Esophagus muscularis mucosa (tissue), 4 donors: Measurements from ENCODE around the gene BMX. TPM values are rescaled to one million over a fixed set of nuclear protein-coding genes. Genes with fewer than 3 reads are reported as not detected.

ENCODE experiments used
- DNase-seq: peaks from one replicate; pipeline ENCODE4 v3.0.0-alpha.2; 2017; ENCODE audit errors: extremely low spot score
- H3K27ac ChIP-seq, 4 donors: fragments of 200-600 bp; sonication (generic); replicated peaks in 1 of 4; 1 replicate in 3 of 4; 2 replicates in 1 of 4; pipeline ENCODE4 v1.5.1; 2016 to 2019; ENCODE audit warnings: mild to moderate bottlenecking in 1 of 4
- H3K27me3 ChIP-seq, 4 donors: fragments of 200-600 bp; sonication (generic); one replicate each; pipeline versions ENCODE4 v1.5.1 to v1.6.0; 2016 to 2019
- H3K36me3 ChIP-seq, 4 donors: fragments of 200-600 bp; sonication (generic); one replicate each; pipeline ENCODE4 v1.5.1; 2016 to 2019
- H3K4me1 ChIP-seq, 4 donors: fragments of 200-600 bp; sonication (generic); one replicate each; pipeline ENCODE4 v1.5.1; 2016 to 2019
- H3K4me3 ChIP-seq, 4 donors: fragments of 200-600 bp; sonication (generic); 1 replicate in 2 of 4; 2 replicates in 2 of 4; pipeline ENCODE4 v1.5.1; 2016 to 2019; ENCODE audit warnings: mild to moderate bottlenecking in 4 of 4, moderate library complexity in 1 of 4
- H3K9me3 ChIP-seq, 4 donors: fragments of 200-600 bp; sonication (generic); 1 replicate in 3 of 4; 2 replicates in 1 of 4; pipeline ENCODE4 v1.5.1; 2016 to 2019
- CTCF ChIP-seq, 3 experiments: fragments of 200-600 bp in 2 of 3; fragments of 450-650 bp in 1 of 3; sonication (generic) in 2 of 3; IDR thresholded peaks; one replicate each; pipeline ENCODE4 v1.5.1; 2017 to 2019; ENCODE audit warnings: antibody characterized with exemption in 3 of 3, mild to moderate bottlenecking in 2 of 3, moderate library complexity in 1 of 3
- EP300 ChIP-seq: sonication (generic); formaldehyde crosslinking; IDR thresholded peaks from one replicate; pipeline ENCODE4 v1.6.1; 2017; ENCODE audit warnings: antibody characterized with exemption
- POLR2A ChIP-seq: fragments of 450-650 bp; IDR thresholded peaks from one replicate; pipeline ENCODE4 v1.6.1; 2017; ENCODE audit warnings: antibody characterized with exemption, moderate library complexity, mild to moderate bottlenecking, low read depth
- POLR2AphosphoS5 ChIP-seq, 2 donors: sonication (generic); formaldehyde crosslinking; IDR thresholded peaks; one replicate each; pipeline ENCODE4 v1.6.1; 2017; ENCODE audit warnings: antibody characterized with exemption in 2 of 2
- WGBS: methylation state at CpG from one replicate; pipeline ENCODE4 v1.1.5; 2018; 5-methylcytosine and 5-hydroxymethylcytosine counted together
- intact Hi-C: fragments of 100-400 bp; cut with DNase I; formaldehyde crosslinking; loops from one replicate; pipeline ENCODE4 v1.15.1; 2023
- total RNA-seq, 4 donors: library from RNA; depleted of rRNA; stranded (reverse); fragments of >200 nt; gene quantifications; one replicate each; pipeline versions ENCODE4 v1.1.0 to v1.2.1, GENCODE V29; 2016

Gene BMX
- total RNA-seq, 4 donors from 2014 or later = 2.0 to 2.9 (median 2.7) TPM

GRCh38 chrX:15505101-15505500 lies 4.5 kb downstream of the BMX start:
- Histone ChIP-seq H3K36me3 (no peaks in the 10 kb centered on the region), H3K27ac (no peak overlapping the region), H3K4me3 (no peak overlapping the region), H3K27me3 (no peaks in the 10 kb centered on the region), H3K9me3 (no peaks in the 10 kb centered on the region), H3K4me1 (no peaks in the 10 kb centered on the region)
- no peak for DNase-seq
- intact Hi-C loops = no loop called here
- no peak for TF ChIP-seq CTCF (IDR thresholded peaks at IDR 0.05)
- TF ChIP-seq POLR2A = no peak
- no peak for TF ChIP-seq POLR2AphosphoS5 (IDR thresholded peaks at IDR 0.05)
- TF ChIP-seq EP300 = no peak
- 74% methylated on average over 3 of the region's 3 CpGs for WGBS

- no peaks in the 10 kb centered on the region for H3K4me1 ChIP-seq
- intact Hi-C loops = no loop called here
- DNase-seq = no peak
- H3K4me3 ChIP-seq = no peak overlapping the region
- TF ChIP-seq CTCF (IDR thresholded peaks at IDR 0.05) = no peak
- TF ChIP-seq POLR2A = no peak
- TF ChIP-seq POLR2AphosphoS5 (IDR thresholded peaks at IDR 0.05) = no peak
- no peak for TF ChIP-seq EP300
- 85% methylated on average over 5 of the region's 5 CpGs for WGBS
- H3K27ac ChIP-seq = no peak overlapping the region
- H3K9me3 ChIP-seq = no peaks in the 10 kb centered on the region
- no peaks in the 10 kb centered on the region for H3K36me3 ChIP-seq
- peaks cover 0 to 5% (median 0%) of the 10 kb centered on the region in 4 donors for H3K27me3 ChIP-seq
These were observed 6.4 kb downstream of the BMX start for GRCh38 chrX:15507005-15507404.

DNA sequence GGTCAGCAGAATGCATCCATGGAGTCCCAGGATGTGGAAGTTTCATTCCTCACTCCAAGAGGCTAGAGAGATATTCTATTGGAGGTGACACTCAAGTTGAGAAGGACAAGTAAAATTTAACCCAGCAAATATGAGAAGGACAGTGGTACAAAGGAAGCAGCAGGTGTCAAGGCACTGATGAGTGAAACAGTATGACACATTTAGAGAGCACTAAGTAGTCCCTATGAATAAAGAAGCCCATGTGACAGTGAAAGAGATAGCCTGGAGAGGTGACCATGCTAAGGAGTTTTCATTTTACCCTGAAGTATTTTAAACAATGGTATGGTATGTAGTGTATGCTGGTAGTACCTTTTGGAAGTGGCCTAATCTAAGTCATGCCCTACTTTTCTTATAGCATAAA lies 9.2 kb downstream of the BMX start:
- Histone ChIP-seq H3K36me3 (no peaks in the 10 kb centered on the region), H3K9me3 (no peaks in the 10 kb centered on the region), H3K4me1 (no peaks in the 10 kb centered on the region), H3K27ac (no peak overlapping the region), H3K4me3 (no peak overlapping the region), H3K27me3 (peaks cover 0 to 5% (median 0%) of the 10 kb centered on the region in 4 donors)
- intact Hi-C loops = no loop called here
- TF ChIP-seq EP300 = no peak
- no peak for TF ChIP-seq POLR2AphosphoS5 (IDR thresholded peaks at IDR 0.05)
- TF ChIP-seq CTCF (IDR thresholded peaks at IDR 0.05) = no peak
- TF ChIP-seq POLR2A = no peak
- no peak for DNase-seq

- 26% methylated on average over 1 of the region's 1 CpG for WGBS
- intact Hi-C loops = no loop called here
These were observed 11.0 kb downstream of the BMX start for GRCh38 chrX:15511563-15511962.

More at GRCh38 chrX:15511563-15511962, 11.0 kb downstream of the BMX start:
- H3K36me3 ChIP-seq = no peaks in the 10 kb centered on the region
- H3K9me3 ChIP-seq = no peaks in the 10 kb centered on the region
- peaks cover 0 to 5% (median 0%) of the 10 kb centered on the region in 4 donors for H3K27me3 ChIP-seq
- TF ChIP-seq POLR2AphosphoS5 (IDR thresholded peaks at IDR 0.05) = no peak
- no peak for TF ChIP-seq CTCF (IDR thresholded peaks at IDR 0.05)
- no peak for TF ChIP-seq POLR2A
- TF ChIP-seq EP300 = no peak
- no peak overlapping the region for H3K4me3 ChIP-seq
- DNase-seq = no peak
- H3K4me1 ChIP-seq = no peaks in the 10 kb centered on the region
- no peak overlapping the region for H3K27ac ChIP-seq
